Measurements from ENCODE around the gene CUL5. TPM values are rescaled to one million over a fixed set of nuclear protein-coding genes. Genes with fewer than 3 reads are reported as not detected.

Gene CUL5
- total RNA-seq, 1 experiment from 2014 or later: 37.0 TPM

DNA sequence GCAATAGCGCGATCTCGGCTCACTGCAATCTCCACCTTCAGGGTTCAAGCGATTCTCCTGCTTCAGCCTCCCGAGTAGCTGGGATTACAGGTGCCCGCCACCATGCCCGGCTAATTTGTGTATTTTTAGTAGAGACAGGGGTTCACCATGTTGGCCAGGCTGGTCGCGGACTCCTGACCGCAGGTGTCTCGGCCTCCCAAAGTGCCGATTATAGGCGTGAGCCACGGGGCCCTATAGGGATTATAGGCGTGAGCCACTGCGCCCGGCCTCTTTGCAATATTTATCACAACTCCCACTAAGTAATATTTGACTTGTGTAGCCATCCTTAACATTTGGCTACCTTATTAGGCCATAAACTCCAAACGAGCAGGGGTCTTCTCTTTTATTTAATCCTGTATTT lies 879 bp upstream of the CUL5 start:
- peaks cover 17% of the 10 kb centered on the region; the same call in 1 of the 2 replicates for H3K4me1 ChIP-seq (ENCODE audit: insufficient read depth, low read length)
- no peaks in the 10 kb centered on the region for H3K27me3 ChIP-seq (ENCODE audit: low read length)
- TF ChIP-seq EZH2 (IDR thresholded peaks at IDR 0.05; ENCODE audit: low read length, unreplicated experiment) (no peak), CTCF (conservative IDR thresholded peaks at IDR 0.05; ENCODE audit: low read depth, low read length) (no peak), EZH2phosphoT487 (IDR thresholded peaks at IDR 0.05; ENCODE audit: borderline replicate concordance, low read length) (no peak)
- POLR2A ChIA-PET (ENCODE audit: unreplicated experiment): no interaction called here
- no peak overlapping the region for H3K9ac ChIP-seq (ENCODE audit: low read length)
- no TSS peak for BruUV-seq (replicated peaks)
- no peak overlapping the region for H3K27ac ChIP-seq (ENCODE audit: low read length)
- H3K9me2 ChIP-seq (replicated peaks; ENCODE audit: low read length): no peaks in the 10 kb centered on the region
- CTCF ChIA-PET: interaction anchor here (0.7 to 1.8 kb wide), 2 partner anchors 8 to 129 kb away, joined by 3 to 12 read pairs; no protein-coding TSS in a partner anchor
- H3K4me2 ChIP-seq (ENCODE audit: low read length): no peak overlapping the region
- no peaks in the 10 kb centered on the region for H3F3A ChIP-seq (ENCODE audit: low read length, unreplicated experiment)
- H2AFZ ChIP-seq (ENCODE audit: low read length): no peak overlapping the region
- no peak for DNase-seq
- H4K20me1 ChIP-seq (ENCODE audit: low read length): peaks cover 24% of the 10 kb centered on the region
- no peak overlapping the region for H3K4me3 ChIP-seq (ENCODE audit: low read length)
- H3K36me3 ChIP-seq (ENCODE audit: low read depth, low read length): no peaks in the 10 kb centered on the region
- H3K9me3 ChIP-seq (ENCODE audit: low read length): no peaks in the 10 kb centered on the region
- intact Hi-C loops (cut with micrococcal nuclease): loop anchor here (2.0 to 10.0 kb wide), 2 partner anchors 85 to 647 kb away; no protein-coding TSS in a partner anchor
- no peak for ATAC-seq
- peaks cover 41% of the 10 kb centered on the region for H3K79me2 ChIP-seq (ENCODE audit: low read length)

GRCh38 chr11:108009497-108010370 lies 1.0 kb downstream of the CUL5 start:
- CTCF ChIA-PET: interaction anchor here (1.8 kb wide), 1 partner anchor 10 kb away, joined by 12 read pairs; no protein-coding TSS in a partner anchor
- no peaks in the 10 kb centered on the region for H3K36me3 ChIP-seq (ENCODE audit: low read depth, low read length)

More at GRCh38 chr11:108009497-108010370, 1.0 kb downstream of the CUL5 start:
- H3K9me2 ChIP-seq (replicated peaks; ENCODE audit: low read length): no peaks in the 10 kb centered on the region
- H3F3A ChIP-seq (ENCODE audit: low read length, unreplicated experiment): no peaks in the 10 kb centered on the region
- H3K27me3 ChIP-seq (ENCODE audit: low read length): no peaks in the 10 kb centered on the region
- BruUV-seq (replicated peaks): TSS peak; percentile 50
- DNase-seq (peak; percentile 50), ATAC-seq (peak; percentile 14)
- POLR2A ChIA-PET (ENCODE audit: unreplicated experiment): interaction anchor here (0.7 kb wide), 1 partner anchor 145 kb away, joined by 3 read pairs; no protein-coding TSS in a partner anchor
- peaks cover 60% of the 10 kb centered on the region for H3K79me2 ChIP-seq (ENCODE audit: low read length)
- H3K9ac ChIP-seq (ENCODE audit: low read length): peak overlapping the region; percentile 100
- H3K4me1 ChIP-seq (ENCODE audit: insufficient read depth, low read length): peaks cover 23% of the 10 kb centered on the region; the same call in 1 of the 2 replicates
- no peaks in the 10 kb centered on the region for H3K9me3 ChIP-seq (ENCODE audit: low read length)
- H3K27ac ChIP-seq (ENCODE audit: low read length): peak overlapping the region; percentile 82
- H2AFZ ChIP-seq (ENCODE audit: low read length): peak overlapping the region; percentile 99
- H3K4me3 ChIP-seq (ENCODE audit: low read length): peak overlapping the region; percentile 93
- peaks cover 37% of the 10 kb centered on the region for H4K20me1 ChIP-seq (ENCODE audit: low read length)
- TF ChIP-seq EZH2 (IDR thresholded peaks at IDR 0.05; ENCODE audit: low read length, unreplicated experiment) (no peak), CTCF (conservative IDR thresholded peaks at IDR 0.05; ENCODE audit: low read depth, low read length) (no peak), EZH2phosphoT487 (IDR thresholded peaks at IDR 0.05; ENCODE audit: borderline replicate concordance, low read length) (no peak)
- intact Hi-C loops (cut with micrococcal nuclease): loop anchor here (1.0 to 10.0 kb wide), 3 partner anchors 83 to 645 kb away; no protein-coding TSS in a partner anchor
- H3K4me2 ChIP-seq (ENCODE audit: low read length): peak overlapping the region; percentile 94

All from PC-3 (cell line).